B cell (primary cell): ENCODE data around the gene PREX1. TPM values are rescaled to one million over a fixed set of nuclear protein-coding genes. Genes with fewer than 3 reads are reported as not detected.

Experiments
- ATAC-seq: fragments of 200-7000 bp; cut with Tn5 transposase; one replicate; pipeline ENCODE4 v1.10.0; 2021; ENCODE audit warnings: low read depth, mild to moderate bottlenecking, moderate number of reproducible peaks, moderate library complexity
- CTCF ChIA-PET: fragments of 350-600 bp; sonication (Branson Sonifier 250); formaldehyde crosslinking; loops from one replicate; lab custom pipeline; 2021; ENCODE audit warnings: antibody characterized with exemption, inconsistent platforms; lab: Charles Lee
- POLR2A ChIA-PET: fragments of 350-600 bp; sonication (Branson Sonifier 250); formaldehyde crosslinking; loops from one replicate; lab custom pipeline; 2021; ENCODE audit warnings: antibody characterized with exemption; lab: Charles Lee
- DNase-seq: peaks from one replicate; pipeline ENCODE4 v3.0.0; 2013
- H2AFZ ChIP-seq: 2 replicates; pipeline ENCODE4 v1.6.1; 2012; ENCODE audit warnings: mild to moderate bottlenecking, low read depth, low read length; ENCODE audit not compliant: insufficient read depth, poor library complexity, severe bottlenecking
- H3K27ac ChIP-seq, 2 donors: 1 replicate in 1 of 2; 2 replicates in 1 of 2; pipeline ENCODE4 v1.5.1; 2012 to 2013; ENCODE audit warnings: low read length in 2 of 2, mild to moderate bottlenecking in 2 of 2, moderate library complexity in 1 of 2
- H3K27me3 ChIP-seq, 4 experiments: fragments of 200-600 bp in 1 of 4; sonication (generic) in 1 of 4; replicated peaks in 1 of 4; 1 replicate in 2 of 4; 2 replicates in 2 of 4; pipeline versions ENCODE4 v1.6.1 to v1.7.0; 2013 to 2016; ENCODE audit warnings: low read length in 3 of 4, mild to moderate bottlenecking in 2 of 4, mixed read lengths in 1 of 4, moderate library complexity in 1 of 4; ENCODE audit not compliant: insufficient read depth in 4 of 4, control insufficient read depth in 3 of 4; ENCODE audit errors: control extremely low read depth in 1 of 4
- H3K36me3 ChIP-seq, 2 experiments: replicated peaks in 1 of 2; 1 replicate in 1 of 2; 2 replicates in 1 of 2; pipeline versions ENCODE4 v1.6.1 to v1.7.1; 2013; ENCODE audit warnings: low read length in 1 of 2; ENCODE audit not compliant: insufficient read depth in 2 of 2, control insufficient read depth in 1 of 2; ENCODE audit errors: control extremely low read depth in 1 of 2, extremely low read depth in 1 of 2
- H3K4me1 ChIP-seq, 2 donors: fragments of 200-600 bp in 1 of 2; sonication (generic) in 1 of 2; 1 replicate in 1 of 2; 2 replicates in 1 of 2; pipeline versions ENCODE4 v1.5.1 to v1.6.1; 2013 to 2017; ENCODE audit warnings: low read length in 2 of 2; ENCODE audit not compliant: control insufficient read depth in 2 of 2, insufficient read depth in 2 of 2
- H3K4me2 ChIP-seq: replicated peaks from 2 replicates; pipeline ENCODE3; 2012; ENCODE audit warnings: mild to moderate bottlenecking, low read depth, low read length; ENCODE audit not compliant: poor library complexity, severe bottlenecking
- H3K4me3 ChIP-seq, 5 experiments: fragments of 200-600 bp in 1 of 5; sonication (generic) in 1 of 5; 1 replicate in 3 of 5; 2 replicates in 2 of 5; pipeline versions ENCODE4 v1.5.1 to v1.7.0; 2011 to 2016; ENCODE audit warnings: low read length in 4 of 5, mild to moderate bottlenecking in 4 of 5, low read depth in 2 of 5, control low read depth in 1 of 5, moderate library complexity in 1 of 5; ENCODE audit not compliant: insufficient read depth in 1 of 5; ENCODE audit errors: control extremely low read depth in 1 of 5, extremely low read depth in 1 of 5
- H3K79me2 ChIP-seq: fragments of 200-600 bp; sonication (generic); one replicate; pipeline ENCODE4 v1.6.0; 2016; ENCODE audit warnings: low read length; ENCODE audit not compliant: control insufficient read depth, insufficient read depth
- H3K9ac ChIP-seq: fragments of 200-600 bp; sonication (generic); 2 replicates; pipeline ENCODE4 v1.6.1; 2017; ENCODE audit warnings: mild to moderate bottlenecking, low read length, moderate library complexity
- H3K9me3 ChIP-seq, 3 donors: one replicate each; pipeline versions ENCODE4 v1.6.1 to v1.7.1; 2013; ENCODE audit warnings: low read length in 2 of 3; ENCODE audit not compliant: control insufficient read depth in 2 of 3, insufficient read depth in 1 of 3; ENCODE audit errors: control extremely low read depth in 1 of 3
- H4K20me1 ChIP-seq: 2 replicates; pipeline ENCODE4 v1.6.0; 2012; ENCODE audit warnings: mild to moderate bottlenecking, low read length; ENCODE audit not compliant: insufficient read depth, control insufficient read depth, poor library complexity, severe bottlenecking
- H3K27ac Mint-ChIP-seq: one replicate; pipeline ENCODE4 v1.8.0; 2021; ENCODE audit warnings: mixed read lengths
- H3K27me3 Mint-ChIP-seq: one replicate; pipeline ENCODE4 v1.8.0; 2021; ENCODE audit warnings: mixed read lengths
- H3K4me1 Mint-ChIP-seq: one replicate; pipeline ENCODE4 v1.8.0; 2021; ENCODE audit warnings: mixed read lengths
- H3K4me3 Mint-ChIP-seq: one replicate; pipeline ENCODE4 v1.8.0; 2021; ENCODE audit warnings: mixed read lengths
- H3K9me3 Mint-ChIP-seq: one replicate; pipeline ENCODE4 v1.8.0; 2022; ENCODE audit warnings: mixed read lengths; ENCODE audit not compliant: insufficient read depth
- CTCF ChIP-seq: fragments of 200-600 bp; IDR thresholded peaks from one replicate; pipeline ENCODE4 v1.8.0; 2022; ENCODE audit warnings: antibody characterized with exemption, mild to moderate bottlenecking
- EZH2 ChIP-seq: IDR thresholded peaks from 2 replicates; pipeline ENCODE4 v1.6.1; 2012; ENCODE audit warnings: borderline replicate concordance, low read depth, mild to moderate bottlenecking, moderate library complexity, low read length; ENCODE audit not compliant: insufficient read depth, poor library complexity, severe bottlenecking
- WGBS: methylation state at CpG from one replicate; pipeline ENCODE4 v1.1.5; 2013; ENCODE audit warnings: missing lambda C conversion rate; ENCODE audit not compliant: insufficient coverage; 5-methylcytosine and 5-hydroxymethylcytosine counted together
- intact Hi-C: fragments of 100-400 bp; cut with micrococcal nuclease; formaldehyde crosslinking; loops from one replicate; pipeline ENCODE4 v1.10.0; 2022
- polyA plus RNA-seq: library from polyadenylated mRNA; depleted of rRNA; stranded (reverse); fragments of >200 nt; gene quantifications from 2 replicates; pipeline ENCODE4 v1.2.3, GENCODE V29; 2012
- total RNA-seq, 2 donors: library from RNA; stranded (reverse); fragments of 120-200 nt in 1 of 2; gene quantifications; 1 replicate in 1 of 2; 2 replicates in 1 of 2; pipeline versions ENCODE4 v1.2.3 to v1.2.4, GENCODE V29; 2013 to 2022

The PREX1 gene
- total and polyA plus RNA-seq, 2 donors (not counting 1 experiment from before 2014, with no cell fraction given), result 79.1 to 99.4 TPM

- Histone ChIP-seq H3K4me1 (peaks cover 45 to 63% of the 10 kb centered on the region in 2 donors), H3K4me3 (no peak overlapping the region), H4K20me1 (peaks cover 84% of the 10 kb centered on the region), H3K9me3 (no peaks in the 10 kb centered on the region), H3K27ac (no peak overlapping the region), H3K79me2 (peaks cover 90% of the 10 kb centered on the region), H3K27me3 (no peaks in the 10 kb centered on the region), H3K36me3 (peaks cover 0 to 57% of the 10 kb centered on the region in 2 experiments), H3K9ac (no peak overlapping the region), H2AFZ (no peak overlapping the region), H3K4me2 (no peak overlapping the region)
- TF ChIP-seq EZH2 (no peak), CTCF (no peak)
- DNase-seq (no peak), ATAC-seq (no peak)
- Mint-ChIP-seq H3K4me1 (peaks cover 54% of the 10 kb centered on the region), H3K27me3 (no peaks in the 10 kb centered on the region), H3K9me3 (no peaks in the 10 kb centered on the region), H3K27ac (peak overlapping the region; percentile 33), H3K4me3 (no peak overlapping the region)
- ChIA-PET CTCF (interaction anchor here (0.5 to 1.6 kb wide), 7 partner anchors 9 to 80 kb away, joined by 3 to 7 read pairs (median 3); no protein-coding TSS in a partner anchor), POLR2A (no interaction called here)
- WGBS, result 95% methylated on average over 5 of the region's 8 CpGs
- intact Hi-C loops, result loop anchor here (2.0 kb wide), 1 partner anchor 15 kb away; no protein-coding TSS in a partner anchor
Measured at GRCh38 chr20:48737434-48738093, 90.2 kb downstream of the PREX1 start.

- intact Hi-C loops, result no loop called here
- Histone ChIP-seq H3K4me1 (peaks cover 45 to 63% of the 10 kb centered on the region in 2 donors), H3K27me3 (no peaks in the 10 kb centered on the region), H3K4me3 (no peak overlapping the region), H3K79me2 (peaks cover 89% of the 10 kb centered on the region), H3K9ac (no peak overlapping the region), H4K20me1 (peaks cover 81% of the 10 kb centered on the region), H3K36me3 (peaks cover 4 to 57% of the 10 kb centered on the region in 2 experiments), H3K9me3 (no peaks in the 10 kb centered on the region), H3K27ac (no peak overlapping the region), H3K4me2 (no peak overlapping the region), H2AFZ (no peak overlapping the region)
- Mint-ChIP-seq H3K27me3 (no peaks in the 10 kb centered on the region), H3K27ac (peak overlapping the region; percentile 68), H3K4me3 (no peak overlapping the region), H3K4me1 (peaks cover 56% of the 10 kb centered on the region), H3K9me3 (no peaks in the 10 kb centered on the region)
- ChIA-PET CTCF (no interaction called here), POLR2A (no interaction called here)
- DNase-seq (no peak), ATAC-seq (no peak)
- 67% methylated on average over 1 of the region's 2 CpGs for WGBS
- no peak for TF ChIP-seq CTCF
- TF ChIP-seq EZH2, result no peak
Measured at GRCh38 chr20:48736636-48737035, 91.2 kb downstream of the PREX1 start.
